GM21576 (cell line): ENCODE results near the gene ZNF628.

Experiments used
- ATAC-seq: cut with Tn5 transposase; IDR thresholded peaks from one replicate; pipeline ENCODE4 v1.9.1; 2021; ENCODE audit warnings: mild to moderate bottlenecking, moderate library complexity; ENCODE audit not compliant: unreplicated experiment

Gene ZNF628

DNA sequence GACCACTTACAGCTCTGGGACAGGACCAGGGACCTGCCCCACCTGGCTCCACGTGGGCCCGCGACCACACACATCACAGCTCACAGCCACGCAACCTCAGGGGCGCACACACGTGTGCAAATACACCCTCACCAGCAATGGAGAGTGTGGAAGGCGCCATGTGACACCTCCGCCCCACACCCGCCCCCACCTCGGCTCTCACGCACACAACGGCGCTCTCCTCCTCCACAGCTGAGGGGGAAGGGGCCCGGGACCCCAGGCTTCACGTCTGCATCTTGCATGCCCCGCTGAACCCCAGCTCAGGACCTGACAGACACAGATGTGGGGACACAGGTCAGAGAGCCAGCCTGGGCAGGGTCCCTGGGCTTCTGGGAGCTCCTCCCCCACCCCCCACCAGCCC lies 26.9 kb upstream of the ZNF628 start:
- ATAC-seq, result no peak

DNA sequence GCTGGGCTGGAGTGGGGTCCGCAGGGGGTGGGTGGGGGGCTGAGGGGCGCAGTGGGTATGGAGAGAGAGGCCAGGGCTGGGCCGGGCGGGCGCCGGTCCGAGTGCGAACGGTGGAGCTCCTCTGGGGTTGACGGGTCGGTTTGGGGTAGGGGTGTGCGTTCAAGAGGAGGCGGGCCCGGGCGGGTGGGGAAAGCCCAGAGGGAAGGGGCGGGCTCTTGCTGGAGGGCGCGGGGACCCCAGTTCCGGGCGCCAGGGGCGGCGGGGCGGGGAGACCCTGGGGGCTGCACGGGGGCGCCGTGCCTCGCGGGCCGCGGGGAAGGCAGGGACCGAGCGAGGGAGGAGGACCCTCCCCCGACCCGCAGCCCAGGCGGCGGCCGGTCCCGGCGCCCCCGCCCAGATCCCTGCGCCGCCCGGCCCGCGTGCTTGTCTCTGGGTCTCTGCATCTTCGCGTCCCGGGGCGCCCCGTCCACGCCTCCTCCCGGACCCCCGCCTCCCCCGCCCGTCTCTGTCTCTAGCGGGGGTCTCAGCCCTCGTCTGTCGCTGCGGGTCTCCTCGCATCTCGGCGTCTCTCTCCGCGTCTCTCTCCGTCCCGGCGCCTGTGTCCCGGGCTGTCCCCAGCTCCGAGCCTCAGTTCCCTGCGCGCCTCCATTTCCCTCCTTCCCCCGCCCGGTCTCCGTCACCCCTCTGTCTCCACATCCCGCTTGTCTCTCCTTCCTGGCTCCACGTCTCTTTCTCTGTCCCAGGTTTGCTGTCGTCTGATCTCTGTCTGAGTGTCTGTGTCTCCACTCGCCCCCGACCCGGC lies 25.1 kb upstream of the ZNF628 start:
- no peak for ATAC-seq

DNA sequence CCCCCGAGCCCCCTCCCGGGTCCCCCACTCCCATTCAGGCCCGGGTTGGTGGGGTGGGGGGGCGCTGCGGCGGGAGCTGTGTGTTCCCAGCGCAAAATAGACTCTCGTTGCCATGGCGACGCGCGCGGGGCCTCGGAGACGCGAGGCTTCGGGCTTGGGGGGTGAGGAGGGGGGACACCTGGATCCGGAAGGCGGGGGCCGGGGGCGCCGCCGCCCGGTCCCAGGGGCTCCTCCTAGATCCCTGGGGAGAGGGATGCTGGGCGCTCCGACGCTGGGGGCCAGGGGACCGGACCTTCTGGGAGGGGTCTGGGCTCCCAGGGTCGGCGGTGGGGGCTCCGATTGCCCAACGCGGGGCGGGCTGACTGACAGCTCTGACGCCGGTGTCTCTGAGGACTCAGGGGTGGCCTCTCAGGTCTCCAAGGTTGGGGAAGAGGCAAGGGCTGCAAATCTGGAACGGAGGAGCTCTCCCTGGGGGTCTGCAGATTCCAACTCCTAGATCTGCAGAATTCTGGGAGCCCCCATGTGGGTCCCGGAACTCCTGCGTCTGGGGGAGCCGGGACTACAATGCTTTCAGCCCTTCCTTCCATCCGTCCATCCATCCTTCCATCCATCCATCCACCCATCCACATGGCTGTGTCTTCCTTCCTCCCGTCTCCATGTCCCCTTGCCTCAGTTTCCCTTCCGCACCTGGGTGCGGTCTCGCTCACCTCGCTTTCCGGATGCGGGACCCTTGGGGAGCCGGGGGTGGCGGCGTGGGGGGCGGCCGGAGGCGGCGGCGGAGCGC lies 24.3 kb upstream of the ZNF628 start:
- no peak for ATAC-seq

DNA sequence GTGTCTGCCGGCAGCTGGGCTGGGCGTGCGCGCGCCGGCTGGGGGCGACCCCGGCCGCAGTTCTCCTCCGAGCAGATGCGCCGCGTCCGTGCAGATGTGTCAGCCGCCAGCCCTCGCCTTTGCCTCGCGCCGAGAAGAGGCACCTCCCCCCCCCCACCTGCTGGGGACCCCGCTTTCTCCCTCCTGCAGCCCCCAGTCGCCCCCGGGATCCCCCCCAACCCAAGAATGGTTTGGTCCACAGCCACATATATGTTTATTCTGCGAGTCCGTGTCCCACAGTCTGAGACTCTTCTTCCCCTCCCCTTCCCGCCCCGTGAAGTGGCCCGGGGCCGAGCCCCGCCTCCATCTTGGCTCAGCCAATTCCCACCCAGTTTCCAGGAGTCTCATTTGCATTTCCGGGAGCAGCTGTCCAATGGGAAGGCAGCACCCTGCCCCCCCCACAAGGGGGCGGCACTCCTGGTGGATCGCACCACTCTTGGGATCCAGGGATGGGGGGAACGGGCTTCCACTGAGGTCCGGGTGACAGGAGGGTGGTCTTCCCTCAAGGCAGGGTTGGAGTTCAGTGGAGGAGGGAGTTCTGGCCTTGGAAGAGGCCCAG lies 23.6 kb upstream of the ZNF628 start:
- ATAC-seq, result no peak

DNA sequence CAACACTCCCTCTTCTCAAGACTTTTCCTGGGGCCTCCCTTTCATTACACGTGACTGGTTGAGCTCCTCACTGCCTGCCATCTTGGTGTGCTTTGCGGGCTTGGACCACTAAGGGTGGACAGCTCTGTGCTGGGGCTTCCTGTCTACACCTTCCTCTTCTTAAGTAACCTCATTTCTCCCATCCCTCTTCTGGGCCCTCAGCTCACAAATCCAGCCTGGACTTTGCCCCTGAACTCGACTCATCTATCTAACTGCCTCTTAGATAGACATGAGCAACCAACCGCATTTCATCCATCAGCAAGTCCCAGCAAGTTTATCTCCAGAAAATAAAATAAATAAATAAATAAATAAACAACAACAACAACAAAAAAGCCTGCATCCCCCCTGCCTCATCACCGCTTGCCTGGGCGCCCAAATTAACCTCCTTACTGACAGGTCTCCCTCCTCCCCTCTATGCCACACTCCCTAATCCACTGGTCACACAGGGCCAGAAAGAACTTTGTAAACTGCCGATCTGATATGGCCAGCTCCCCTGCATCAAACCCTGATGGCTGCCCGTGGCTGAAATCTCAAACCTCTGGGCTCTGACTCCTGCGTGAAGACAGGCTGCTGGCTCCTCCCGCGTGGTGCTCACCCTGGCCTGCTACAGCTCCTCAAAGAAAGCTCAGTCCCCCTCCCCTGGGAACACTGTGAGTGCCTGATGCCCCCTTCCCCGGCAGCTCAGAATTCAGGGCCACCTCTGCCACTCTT lies 22.7 kb upstream of the ZNF628 start:
- no peak for ATAC-seq

DNA sequence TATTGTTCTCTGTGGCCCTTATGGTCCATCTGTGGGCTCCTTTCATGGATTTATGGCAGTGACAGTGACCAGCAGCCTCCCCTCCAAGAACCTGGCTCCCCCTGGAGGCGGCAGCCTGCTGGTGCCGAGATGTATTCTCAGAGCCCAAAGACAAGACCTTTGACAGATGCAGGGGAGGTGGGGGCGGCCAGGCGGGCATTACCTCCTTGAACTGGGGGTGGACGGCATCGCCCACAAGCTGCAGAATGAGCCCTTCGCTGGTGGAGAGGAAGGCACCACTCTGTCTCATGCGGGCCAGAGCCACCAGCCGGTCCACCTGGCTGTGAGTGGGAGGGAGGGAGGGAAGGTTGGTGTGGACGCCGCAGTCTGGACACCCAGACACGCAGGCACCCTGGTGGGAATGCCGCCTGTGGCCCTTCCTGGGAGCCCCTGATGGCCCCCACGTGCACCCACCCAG lies 21.6 kb upstream of the ZNF628 start:
- ATAC-seq, result no peak

DNA sequence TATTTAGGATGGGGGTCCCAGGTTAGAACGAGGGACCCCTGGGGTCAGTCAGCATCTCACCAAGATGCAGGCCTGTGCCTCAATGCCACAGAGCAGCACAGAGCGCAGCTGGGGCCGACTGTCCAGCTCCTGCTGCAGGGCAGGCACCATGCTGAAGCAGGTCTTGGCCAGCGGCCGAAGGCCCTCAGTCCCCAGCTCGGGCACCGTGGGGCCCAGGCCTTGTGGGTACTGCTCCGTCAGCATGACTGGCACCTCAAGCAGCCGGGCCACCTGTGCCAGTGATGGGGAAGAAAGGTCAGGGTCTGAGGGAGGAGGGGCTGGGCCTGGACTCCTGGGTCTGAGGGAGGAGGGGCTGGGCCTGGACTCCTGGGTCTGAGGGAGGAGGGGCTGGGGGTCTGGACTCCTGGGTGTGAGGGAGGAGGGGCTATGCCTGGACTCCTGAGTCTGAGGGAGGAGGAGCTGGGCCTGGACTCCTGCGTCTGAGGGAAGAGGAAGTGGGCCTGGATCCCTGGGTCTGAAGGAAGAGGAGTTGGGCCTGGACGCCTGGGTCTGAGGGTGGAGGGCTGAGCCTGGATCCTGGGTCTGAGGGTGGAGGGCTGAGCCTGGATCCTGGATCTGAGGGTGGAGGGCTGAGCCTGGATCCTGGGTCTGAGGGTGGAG lies 20.7 kb upstream of the ZNF628 start:
- no peak for ATAC-seq

DNA sequence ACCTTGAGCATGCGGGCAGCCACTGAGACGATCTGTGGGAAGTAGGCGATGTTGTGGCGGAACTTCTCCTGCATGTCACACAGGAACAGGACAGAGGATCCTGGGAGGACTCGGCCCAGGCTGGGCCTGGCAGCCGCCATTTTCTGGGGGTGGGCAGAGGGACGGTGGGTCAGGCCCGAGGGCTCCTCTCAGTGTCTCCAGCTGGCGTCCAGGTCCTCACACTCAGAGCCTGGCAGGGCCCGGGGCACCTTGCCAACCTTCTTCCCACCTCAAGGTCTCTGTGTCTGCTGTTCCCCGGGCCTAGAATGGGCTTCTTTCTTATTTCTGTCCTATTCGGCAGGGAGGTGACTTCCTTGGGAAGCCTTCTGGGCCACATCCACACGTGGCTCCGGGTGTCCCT lies 20.1 kb upstream of the ZNF628 start:
- ATAC-seq, result no peak

DNA sequence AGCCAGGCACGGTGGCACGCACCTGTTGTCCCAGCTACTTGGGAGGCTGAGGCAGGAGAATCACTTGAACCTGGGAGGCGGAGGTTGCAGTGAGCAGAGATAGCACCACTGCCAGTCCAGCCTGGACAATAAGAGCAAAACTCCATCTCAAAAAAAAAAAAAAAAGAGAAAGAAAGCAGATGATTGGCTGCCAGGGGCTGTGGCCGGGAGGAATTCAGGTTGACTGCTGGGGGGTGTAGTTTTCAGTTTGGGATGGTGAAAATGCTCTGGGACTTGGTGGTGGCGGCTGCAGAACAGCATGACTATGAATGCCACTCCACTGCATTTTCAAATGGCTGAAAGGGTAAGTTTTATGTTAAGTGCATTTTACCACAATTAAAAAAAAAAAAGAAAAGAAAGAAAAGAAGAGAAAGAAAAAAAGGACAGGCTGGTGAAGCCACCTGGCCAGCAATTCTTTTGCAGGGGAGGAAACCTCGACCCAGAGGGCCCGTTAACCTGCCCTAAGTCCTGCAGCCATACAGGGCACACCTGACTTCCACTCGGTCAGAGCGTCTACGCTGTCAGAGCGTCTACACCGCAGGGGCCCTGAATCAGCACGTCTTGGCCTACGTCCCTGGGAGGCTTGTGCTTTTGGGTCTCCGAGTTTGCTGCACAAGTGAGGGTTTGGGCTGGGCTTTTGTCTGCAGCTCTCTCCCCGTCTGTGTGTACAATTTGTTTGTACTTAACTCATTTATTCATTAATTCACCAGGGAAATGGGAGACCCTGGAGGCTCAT lies 18.5 kb upstream of the ZNF628 start:
- no peak for ATAC-seq

DNA sequence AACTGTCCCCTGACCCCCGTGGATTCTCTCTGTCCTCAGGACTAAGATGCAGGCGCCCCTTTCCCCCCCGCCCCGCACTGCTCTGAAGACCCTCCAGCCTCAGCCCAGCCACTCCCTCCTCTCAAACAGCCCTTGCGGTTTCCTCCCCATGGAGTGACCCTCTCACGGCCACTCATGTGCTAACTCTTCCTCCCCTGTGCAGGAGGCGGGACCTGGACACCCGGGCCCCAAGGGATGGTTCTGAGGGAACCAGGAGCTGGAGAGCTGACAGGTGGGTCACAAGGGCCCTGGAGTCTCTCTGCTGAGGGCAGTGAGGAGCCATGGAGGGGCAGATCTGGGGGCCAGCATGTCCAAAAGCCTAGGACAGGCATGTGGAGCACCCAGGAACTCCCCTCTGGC lies 16.9 kb upstream of the ZNF628 start:
- no peak for ATAC-seq

DNA sequence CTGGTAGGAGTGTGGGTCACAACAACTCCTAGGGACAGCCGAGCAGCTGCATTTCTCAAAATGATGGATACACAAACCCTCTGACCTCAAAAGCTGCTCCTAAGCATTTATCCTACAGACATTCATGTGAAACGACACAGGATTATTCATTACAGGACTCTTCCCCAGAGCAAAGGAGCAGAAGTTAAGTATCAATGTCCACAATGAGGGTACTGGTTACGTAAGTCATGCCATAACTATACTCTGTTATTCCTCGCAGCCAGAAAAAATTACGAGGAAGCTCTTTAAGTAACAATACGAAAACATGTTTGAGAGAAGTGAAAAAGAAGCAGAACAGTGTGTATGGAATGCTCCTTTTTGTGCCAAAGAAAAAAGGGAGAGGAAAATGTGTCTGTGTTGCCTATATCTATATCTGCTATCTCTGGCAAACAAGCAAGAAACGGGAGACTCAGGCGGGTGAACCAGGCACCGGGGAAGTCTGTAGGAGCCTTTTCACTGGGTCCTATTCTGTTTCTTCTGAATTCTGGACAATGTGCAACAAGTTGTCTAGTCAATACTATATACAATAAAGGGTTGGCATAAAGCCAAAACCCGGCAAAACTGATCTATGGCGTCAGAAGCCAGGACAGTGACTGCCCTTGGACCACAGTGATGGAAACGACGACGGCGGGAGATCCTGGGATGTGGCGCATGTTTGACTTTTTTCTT lies 16.3 kb upstream of the ZNF628 start:
- no peak for ATAC-seq

DNA sequence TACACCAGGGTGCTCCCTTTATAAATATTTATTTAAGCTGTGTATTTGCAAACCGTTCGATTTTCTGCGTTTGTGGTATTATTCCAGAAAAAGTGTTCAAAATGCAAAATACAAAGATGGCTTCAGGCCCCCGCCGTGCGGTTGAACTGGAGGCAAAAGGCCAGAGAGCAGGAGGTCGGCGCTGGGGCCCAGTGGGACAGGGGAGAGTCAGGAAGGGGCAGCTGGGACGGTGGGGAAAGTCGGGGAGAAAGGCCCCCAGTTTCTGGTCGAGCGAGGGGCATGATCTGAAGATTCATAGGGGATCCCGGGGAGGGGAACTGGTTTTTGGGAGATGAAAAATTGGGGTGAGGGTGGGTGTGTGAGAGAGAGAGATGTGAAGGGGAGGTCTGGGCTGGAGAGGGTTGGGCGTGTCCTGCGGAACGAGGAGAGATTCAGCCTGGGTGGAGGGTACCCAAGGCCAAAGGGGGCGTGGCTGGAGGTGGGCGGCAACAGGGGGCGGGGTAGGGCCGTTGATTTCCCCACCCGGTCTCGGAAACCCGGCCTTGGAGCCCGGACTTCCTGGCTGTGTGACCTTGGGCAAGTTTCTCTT lies 15.7 kb upstream of the ZNF628 start:
- ATAC-seq, result no peak

DNA sequence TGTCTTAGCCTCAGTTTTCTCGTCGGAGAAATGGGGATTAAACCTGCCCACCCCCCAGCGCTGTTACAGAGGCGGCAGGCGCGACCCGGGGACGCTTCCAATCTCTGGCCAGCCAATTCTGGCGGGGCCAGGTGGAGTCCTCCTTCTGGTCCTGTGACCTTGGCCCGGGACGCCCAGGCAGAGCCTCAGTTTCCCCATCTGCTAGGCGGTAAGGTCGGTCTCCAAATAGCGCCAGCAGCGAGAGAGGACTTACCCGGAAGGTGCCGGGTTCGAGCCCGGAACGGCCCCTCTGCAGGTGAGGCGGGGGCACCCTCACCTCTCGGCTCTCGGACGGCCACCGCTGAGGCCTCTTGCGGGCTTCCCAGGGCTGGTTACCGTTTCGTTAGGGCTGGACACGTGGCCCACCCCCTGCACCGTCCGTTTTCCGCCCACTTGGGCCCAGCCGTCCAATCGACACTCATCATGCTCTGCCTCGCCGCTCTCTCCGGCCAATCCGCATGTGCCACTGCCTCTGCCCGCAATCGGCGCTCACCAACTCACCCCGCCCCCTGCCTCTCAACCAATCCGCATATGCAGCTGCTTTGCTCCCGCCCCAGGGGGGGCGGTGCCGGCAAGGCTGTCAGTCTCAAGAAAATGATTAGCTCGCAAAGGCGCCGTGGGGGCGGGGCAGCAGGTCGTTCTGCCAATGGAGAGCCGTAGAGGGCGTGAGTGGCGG lies 15.0 kb upstream of the ZNF628 start, which contains the start of gene ISOC2:
ISOC2 (minus strand) TSS at position 384 of the 715 bp plus-strand sequence. CDS start 5,156 bp downstream, outside the sequence.
- ATAC-seq, result peak; percentile 92

DNA sequence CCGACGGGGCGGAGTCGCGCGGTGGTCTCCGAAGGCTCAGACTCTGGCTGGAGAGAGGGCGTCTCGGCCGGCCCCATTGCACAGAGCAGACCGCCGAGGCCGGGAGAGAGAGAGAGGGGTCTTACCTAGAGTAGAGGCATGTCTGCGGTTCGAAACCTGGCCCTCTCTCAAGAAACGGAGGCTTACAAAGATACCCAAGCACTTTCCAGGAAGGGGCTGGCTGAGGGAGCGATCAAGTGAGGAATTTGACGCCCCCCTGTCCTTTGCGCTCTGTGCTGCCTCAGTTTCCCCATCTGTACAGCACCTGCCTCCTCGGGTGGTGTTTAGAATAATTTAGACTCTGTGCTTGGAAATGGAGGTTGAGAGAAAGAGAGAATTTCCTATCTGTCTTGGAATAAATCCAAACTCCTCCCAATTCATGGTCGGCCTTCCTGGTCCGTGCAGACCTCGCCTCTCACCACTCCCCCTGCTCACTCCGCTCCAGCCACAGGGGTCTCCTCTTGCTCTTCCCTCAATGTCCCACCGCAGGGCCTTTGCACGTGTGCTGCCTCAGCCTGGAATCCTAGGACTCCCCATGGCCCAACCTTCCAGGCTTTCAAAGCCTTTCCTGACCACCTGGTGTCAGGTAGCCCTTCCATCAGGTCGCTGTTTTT lies 14.3 kb upstream of the ZNF628 start:
- no peak for ATAC-seq

DNA sequence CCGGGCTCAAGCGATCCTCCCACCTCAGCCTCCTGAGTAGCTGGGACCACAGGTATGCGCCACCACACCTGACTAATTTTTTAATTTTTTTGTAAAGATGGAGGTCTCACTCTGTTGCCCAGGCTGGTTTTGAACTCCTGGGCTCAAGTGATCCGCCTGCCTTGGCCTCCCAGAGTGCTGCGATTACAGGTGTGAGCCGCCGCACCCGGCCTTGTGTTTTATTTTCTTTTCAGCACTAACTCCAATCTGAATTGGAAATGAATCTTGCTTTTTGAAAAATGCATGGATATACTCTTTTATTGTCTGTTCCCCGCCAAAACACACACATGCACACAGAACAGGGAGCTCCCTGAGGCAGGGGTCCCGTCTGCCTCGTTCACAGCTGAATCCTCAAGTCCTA lies 13.7 kb upstream of the ZNF628 start:
- no peak for ATAC-seq

DNA sequence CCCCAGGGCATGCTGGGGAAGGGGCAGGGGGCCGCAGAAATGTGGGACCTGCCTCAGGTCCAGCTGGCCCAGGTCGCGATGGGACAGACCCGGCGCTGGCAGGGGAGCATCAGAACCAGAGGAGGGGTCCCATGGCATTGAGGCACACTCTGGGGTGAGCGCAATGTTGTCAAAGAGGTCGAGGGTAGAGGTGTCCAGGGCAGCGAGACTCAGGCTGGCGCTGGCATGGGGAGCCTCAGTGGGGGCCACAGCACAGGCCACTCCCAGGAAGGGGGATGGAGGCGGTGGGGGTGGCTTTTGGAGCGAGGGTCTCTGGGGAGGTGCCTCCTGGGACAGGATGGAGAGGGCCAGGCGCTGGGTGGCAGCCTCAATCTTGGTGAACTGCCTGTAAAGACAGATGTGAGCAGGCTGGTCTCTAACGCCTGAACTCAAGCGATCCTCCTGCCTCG lies 12.8 kb upstream of the ZNF628 start:
- no peak for ATAC-seq

DNA sequence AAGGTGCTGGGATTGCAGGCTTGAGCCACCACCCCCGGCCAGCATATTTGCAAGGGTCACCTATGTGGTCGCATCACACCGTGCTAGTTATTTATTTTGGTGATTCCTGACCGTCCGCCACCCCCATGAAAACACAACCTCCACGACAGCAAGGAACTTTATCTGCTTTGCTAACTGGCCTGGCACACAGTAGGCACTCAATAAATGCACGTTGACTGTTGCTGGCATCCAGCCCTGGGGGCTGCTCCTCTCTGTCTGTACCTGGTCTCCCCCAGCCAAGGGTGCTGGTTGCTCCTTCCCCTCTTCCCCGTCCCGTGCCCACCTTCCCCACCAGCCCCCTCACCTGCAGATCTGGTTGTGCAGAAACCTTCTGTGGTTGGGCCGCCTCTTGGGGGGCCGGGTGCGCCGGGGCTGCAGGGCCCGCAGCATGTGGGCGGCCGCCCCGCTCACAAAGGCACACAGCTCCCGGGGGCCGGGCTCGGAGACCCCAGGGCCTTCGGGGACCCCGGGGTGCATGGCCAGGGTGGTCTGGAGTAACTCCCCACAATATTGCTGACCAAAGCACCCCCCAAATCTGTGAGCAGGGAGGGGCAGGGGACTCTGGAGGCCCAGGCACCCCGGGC lies 12.3 kb upstream of the ZNF628 start:
- no peak for ATAC-seq
